OCI-LY7 (cell line): ENCODE measurements around the gene RAI2.

ENCODE experiments used
- EZH2phosphoT487 ChIP-seq: fragments of 200-600 bp; sonication (generic); IDR thresholded peaks from 2 replicates; pipeline ENCODE4 v1.6.1; 2018; ENCODE audit warnings: low read depth, borderline replicate concordance, mild to moderate bottlenecking, mixed run types, antibody characterized with exemption, low read length, moderate library complexity, mixed read lengths
- TF ChIP-seq, protein P1 (sequence below): fragments of 200-600 bp; sonication (generic); conservative IDR thresholded peaks from 2 replicates; pipeline ENCODE4 v1.5.1; 2014; ENCODE audit warnings: mild to moderate bottlenecking, antibody characterized with exemption, low read length, moderate library complexity, mixed read lengths

DNA sequence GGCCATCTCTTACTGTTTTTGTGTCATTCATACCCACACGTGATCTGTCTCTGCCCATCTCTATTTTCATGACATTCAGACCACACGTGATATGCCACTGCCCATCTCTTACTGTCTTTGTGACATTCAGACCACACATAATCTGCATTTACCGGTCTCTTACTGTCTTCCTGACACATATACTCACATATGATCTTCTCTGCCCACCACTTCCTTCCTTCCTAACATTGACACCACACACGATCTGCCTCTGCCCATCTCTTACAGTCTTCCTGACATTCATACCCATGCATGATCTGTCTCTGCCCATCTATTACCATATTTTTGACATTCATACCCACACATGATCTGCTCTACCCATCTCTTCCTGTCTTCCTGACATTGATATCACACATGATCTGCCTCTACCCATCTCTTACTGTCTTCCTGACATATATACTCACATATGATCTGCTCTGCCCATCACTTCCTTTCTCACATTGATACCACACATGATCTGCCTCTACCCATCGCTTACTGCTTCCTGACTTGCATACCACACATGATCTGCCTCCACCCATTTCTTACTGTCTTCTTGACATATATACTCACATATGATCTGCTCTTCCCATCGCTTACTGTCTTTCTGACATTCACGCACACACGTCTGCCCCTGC, 87.7 kb downstream of the RAI2 start:
- TF ChIP-seq, protein P1, sequence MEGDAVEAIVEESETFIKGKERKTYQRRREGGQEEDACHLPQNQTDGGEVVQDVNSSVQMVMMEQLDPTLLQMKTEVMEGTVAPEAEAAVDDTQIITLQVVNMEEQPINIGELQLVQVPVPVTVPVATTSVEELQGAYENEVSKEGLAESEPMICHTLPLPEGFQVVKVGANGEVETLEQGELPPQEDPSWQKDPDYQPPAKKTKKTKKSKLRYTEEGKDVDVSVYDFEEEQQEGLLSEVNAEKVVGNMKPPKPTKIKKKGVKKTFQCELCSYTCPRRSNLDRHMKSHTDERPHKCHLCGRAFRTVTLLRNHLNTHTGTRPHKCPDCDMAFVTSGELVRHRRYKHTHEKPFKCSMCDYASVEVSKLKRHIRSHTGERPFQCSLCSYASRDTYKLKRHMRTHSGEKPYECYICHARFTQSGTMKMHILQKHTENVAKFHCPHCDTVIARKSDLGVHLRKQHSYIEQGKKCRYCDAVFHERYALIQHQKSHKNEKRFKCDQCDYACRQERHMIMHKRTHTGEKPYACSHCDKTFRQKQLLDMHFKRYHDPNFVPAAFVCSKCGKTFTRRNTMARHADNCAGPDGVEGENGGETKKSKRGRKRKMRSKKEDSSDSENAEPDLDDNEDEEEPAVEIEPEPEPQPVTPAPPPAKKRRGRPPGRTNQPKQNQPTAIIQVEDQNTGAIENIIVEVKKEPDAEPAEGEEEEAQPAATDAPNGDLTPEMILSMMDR: no peak
- no peak for TF ChIP-seq EZH2phosphoT487
